ENCODE data around the gene ZBTB14.

ZBTB14 gene, protein sequence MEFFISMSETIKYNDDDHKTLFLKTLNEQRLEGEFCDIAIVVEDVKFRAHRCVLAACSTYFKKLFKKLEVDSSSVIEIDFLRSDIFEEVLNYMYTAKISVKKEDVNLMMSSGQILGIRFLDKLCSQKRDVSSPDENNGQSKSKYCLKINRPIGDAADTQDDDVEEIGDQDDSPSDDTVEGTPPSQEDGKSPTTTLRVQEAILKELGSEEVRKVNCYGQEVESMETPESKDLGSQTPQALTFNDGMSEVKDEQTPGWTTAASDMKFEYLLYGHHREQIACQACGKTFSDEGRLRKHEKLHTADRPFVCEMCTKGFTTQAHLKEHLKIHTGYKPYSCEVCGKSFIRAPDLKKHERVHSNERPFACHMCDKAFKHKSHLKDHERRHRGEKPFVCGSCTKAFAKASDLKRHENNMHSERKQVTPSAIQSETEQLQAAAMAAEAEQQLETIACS

DNA sequence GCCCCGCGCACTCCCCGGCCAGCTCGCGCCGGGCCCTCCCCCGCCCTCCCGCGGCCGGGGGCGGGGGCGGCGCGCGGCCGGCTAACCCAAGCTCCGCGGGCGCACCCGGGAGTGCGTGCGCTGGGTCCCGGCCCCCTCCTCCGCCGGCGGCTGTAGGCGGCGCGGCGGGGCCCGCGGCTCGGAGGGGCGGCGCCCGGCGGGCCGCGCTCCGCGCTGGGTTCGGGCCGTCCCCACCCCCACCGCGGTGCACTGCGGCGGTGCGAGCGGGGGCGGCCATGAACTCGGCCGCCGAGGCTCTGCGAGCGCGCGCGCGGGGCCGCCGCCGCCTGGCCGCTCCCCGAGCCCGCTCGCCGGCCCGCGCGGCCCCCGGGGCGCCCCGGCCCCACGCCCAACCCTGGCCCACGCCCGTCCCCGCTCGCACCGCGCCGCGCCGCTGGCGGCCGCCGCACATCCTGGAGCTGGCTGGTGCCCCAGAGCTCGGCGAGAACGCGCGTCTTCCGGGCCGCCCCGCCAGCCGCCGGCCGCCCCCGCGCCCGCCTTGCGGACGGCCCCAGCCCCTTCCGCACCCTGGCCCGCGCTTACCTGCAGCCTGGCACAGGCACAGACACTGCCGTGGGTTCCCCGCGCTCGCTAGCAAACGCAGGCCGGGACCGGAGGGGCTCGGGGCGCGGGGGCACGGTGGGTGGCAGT lies at the start of gene ZBTB14:
Gene ZBTB14 (minus strand): TSS at position 496 of the 690 bp plus-strand sequence. CDS start 2,480 bp downstream, outside the sequence.
- DNase-seq (ENCODE audit: low spot score), result peak; percentile 67

DNA sequence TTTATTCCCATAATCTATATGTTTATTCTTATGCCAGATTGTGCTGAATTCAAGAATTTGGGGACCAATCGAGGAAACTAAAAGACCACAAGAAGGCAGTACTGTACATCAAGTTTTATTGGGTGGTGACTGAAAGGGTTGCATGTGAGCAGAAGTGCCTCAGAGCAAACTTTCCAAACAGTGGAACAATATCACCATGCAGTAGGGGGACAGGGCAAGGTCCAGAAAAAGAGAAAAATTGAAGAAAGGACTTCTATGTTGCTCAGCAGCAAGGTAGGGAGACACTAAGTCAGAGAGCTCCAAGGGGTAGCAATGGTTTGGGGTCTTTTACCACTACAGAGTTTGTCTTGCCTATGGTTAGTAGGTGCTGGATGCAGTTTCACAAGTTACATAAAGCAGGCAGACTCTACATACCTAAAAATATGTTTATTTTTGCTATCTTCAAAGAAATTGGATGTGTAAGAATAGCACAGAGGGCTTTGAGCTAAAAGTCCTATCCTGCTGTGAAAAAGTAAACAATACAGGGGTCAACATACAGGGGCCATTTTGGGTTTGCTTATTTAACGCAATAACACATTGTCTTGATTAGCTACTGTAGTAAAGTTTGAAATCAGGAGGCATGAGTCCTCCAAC lies 43.8 kb upstream of the ZBTB14 start:
- DNase-seq (ENCODE audit: low spot score), result no peak

DNA sequence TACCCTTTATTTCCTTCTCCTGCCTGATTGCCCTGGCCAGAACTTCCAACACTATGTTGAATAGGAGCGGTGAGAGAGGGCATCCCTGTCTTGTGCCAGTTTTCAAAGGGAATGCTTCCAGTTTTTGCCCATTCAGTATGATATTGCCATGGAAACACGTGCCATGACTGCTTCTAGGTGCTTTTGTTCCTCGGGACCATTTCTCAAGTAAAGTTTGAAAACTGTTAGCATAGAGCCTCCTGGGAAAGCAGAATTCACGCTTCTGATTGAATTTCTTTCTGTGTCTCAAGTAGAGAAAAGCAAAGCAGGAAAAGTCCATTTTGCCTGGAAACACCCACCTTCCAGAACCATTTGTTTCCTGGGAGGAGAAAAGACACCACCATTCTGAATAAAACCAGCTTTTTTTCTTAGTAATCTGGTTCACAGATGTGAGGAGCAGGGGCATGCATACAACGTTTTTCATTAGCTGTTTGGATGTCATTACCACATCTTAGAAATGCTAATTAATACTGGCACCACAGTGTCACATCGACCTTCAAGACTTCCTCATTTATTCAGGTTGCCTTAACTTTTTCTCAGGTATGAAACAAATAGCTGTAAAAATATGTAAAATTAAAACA lies 39.0 kb upstream of the ZBTB14 start:
- no peak for DNase-seq (ENCODE audit: low spot score)

DNA sequence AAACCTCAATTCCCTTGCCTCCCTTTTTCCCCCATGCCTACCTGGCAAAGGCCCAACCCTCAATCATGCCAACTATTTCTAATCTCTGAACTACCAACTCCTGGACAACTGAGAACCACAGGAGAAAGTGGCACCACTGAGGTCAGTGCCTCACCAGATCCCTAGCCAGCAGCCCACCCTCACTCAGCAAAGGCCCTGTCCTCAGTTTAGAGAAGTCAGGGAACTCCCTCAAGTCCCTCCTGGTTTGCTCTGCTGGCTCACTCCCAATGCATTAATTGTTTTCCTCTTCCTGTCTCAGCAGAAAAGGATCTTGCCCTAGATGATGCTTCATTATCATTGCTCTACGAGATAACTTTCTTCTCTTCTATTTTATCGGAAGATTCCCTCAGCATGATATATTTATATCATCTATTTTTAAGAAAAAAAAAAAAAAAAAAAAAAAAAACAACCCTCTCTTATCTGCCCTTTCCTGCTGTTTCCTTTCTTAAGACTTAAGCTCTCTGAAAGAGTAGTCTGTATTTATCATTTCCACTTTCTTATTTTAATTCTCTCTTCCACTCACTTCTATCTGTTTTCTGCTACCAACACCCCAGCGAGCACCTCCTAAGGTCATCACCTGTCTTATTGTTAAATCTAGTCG lies 22.7 kb upstream of the ZBTB14 start:
- no peak for DNase-seq (ENCODE audit: low spot score)

DNA sequence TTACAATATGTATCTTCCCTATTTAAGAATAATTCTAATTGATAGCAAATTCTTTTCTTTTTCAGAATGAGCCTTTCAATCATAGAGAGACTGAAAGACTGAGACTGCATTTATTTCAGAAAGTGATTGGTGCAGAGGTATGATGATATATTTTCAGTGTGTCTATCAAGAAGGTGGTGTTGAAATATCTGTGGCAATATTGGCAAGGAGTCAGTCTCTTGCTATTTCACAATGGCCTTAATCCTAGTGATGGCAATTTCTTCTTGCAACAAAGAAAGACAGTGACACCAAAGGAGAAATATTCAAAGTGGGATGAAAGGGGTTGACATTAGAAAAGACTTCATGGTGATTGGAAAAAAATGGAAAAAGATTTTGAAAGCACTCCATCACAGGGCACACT lies 21.7 kb upstream of the ZBTB14 start:
- no peak for DNase-seq (ENCODE audit: low spot score)

DNA sequence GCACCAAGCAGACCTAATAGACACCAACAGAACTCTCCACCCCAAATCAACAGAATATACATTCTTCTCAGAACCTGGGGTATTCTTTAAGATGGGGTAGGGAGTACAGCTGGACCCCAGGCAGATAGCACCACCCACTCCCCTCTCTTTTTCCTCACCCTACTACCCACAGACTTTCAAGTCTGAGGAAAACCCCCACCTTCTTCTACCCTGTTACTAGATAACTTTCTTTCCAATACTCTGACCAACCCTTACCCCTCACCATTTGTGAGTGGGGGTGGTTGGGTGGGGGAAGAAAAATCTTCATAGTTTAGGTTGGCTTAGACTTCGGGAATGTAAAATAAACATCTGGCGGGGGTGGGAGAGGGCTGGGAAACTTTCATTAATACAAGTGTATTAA lies 20.3 kb upstream of the ZBTB14 start:
- no peak for DNase-seq (ENCODE audit: low spot score)

DNA sequence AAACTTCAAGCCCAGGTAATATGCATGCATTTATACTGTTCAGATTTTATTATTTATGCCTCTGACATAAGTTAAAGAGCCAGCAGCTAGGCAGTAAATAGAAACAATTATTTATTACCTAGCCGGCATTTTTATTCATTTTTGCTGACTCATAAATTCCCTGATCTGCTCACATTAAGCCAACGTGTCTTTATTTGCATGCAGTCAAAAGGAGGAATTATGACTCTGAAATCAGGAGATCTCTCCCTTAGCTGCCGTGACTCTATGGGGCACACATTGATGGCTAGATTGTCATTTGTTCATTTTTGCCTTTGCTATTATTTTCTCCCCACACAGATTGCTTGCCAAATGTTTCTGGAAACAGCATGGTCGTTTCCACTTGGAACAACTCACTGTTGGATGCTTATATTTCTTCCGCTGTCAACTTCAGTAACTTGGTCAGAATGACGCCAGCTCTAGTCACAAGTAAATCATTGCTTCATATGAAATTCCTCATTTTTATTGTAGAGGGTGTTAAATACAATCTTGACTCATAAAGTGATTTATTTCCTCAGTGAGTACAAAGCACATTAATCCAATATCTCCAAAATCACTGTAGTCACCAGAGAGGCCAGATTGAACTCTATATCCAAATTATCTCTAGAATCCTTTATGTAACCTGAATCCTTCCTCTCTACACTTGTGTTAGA lies 15.9 kb upstream of the ZBTB14 start:
- DNase-seq (ENCODE audit: low spot score), result no peak

DNA sequence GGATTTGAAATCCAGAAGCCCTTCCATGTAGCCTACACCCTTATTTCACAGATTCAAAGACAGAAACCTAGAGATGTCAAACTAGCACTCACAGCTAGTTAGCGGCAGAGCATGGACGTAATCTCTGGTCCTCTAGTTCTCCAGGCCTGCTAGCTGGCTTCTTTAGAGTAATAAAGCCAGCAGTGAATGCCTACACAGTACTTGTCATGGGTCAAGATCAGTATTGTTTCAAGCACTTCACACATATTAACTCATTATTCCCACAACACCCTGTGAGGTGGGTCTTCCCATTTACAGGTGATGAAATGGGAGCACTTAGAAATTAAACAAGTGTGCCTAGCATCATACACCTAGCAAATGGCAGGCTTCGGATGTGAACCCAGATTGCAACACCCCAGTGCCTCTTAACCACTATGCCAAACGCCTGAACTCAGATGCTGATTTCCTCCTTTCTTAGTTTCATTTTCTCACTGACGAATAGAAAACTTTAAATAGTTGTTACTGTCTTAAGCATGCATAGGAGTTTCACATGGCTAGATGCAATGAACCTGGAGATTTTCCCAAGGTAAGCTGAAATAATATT lies 14.5 kb upstream of the ZBTB14 start:
- peak; percentile 59 for DNase-seq (ENCODE audit: low spot score)

DNA sequence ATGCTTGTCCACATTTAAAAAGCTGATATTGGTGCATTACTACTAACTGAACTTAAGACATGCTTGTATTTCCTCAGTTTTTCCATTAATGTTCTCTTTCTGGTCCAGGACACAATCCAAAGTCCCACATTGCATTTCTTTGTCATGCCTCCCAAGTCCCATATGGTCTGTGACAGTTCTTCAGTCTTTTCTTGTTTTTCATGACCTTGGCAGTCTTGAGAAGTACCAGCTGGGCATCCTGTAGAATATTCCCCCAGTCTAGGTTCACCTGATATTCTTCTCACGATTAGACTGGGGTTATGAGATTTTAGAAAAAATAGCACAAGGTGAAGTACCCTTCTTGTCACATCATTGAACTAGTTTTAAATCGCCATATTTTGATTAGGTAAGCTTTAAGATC lies 10.3 kb upstream of the ZBTB14 start:
- no peak for DNase-seq (ENCODE audit: low spot score)

DNA sequence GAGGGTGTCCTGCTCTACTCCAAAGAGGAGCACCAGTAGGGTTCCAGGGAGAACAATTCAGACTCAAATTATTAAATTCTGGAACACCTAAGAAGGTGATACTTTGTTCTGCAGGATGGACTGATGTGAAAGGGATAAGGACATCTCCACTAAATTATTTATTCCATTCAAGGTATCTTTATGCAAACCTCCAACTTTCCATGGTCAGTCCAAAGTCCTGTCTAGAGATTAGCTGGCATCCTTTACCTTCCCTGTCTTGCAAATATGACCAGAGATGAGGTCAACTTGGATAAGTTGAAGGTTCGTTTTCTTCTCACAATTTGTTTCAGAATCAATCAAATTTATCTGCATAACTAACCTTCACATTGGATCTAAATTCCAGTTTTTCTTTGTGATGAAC lies 8.7 kb upstream of the ZBTB14 start:
- no peak for DNase-seq (ENCODE audit: low spot score)

DNA sequence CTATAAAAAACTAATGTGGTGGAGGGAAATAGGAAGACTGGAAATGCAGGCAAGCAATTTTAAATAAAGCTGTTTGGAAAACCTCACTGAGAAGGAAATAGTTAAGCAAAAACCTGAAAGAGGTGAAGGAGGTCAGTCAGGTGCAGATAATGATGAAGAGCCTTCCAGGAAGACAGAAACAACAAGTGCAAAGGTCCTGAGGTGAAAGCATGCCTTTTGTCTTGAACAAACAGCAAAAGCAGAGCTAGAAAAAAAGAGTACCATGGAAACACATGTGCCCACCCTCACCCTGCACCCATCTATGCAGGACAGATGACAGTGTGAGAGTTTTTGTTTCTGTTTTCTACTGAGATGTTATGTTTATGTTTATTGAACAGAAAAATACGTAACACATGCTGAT lies 8.1 kb upstream of the ZBTB14 start:
- no peak for DNase-seq (ENCODE audit: low spot score)

DNA sequence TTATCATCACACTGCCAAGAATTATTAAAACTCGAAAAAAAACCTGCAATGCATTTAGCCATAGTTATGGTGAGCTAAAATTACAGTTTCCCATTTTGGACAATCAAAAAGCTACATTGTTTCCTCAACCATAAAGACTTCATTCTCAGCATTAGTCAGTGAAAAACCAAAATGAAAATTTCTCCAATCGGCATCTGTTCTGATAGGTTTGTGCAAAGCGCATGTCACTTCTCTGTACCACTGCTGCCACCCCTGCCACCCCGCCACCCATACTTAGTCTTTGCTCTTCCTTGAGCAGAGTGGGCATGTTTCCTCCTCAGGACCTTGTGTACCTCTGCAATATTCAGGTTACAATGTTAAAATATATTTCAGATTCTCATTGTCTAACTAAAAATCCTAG lies 7.1 kb upstream of the ZBTB14 start:
- DNase-seq (ENCODE audit: low spot score), result no peak

DNA sequence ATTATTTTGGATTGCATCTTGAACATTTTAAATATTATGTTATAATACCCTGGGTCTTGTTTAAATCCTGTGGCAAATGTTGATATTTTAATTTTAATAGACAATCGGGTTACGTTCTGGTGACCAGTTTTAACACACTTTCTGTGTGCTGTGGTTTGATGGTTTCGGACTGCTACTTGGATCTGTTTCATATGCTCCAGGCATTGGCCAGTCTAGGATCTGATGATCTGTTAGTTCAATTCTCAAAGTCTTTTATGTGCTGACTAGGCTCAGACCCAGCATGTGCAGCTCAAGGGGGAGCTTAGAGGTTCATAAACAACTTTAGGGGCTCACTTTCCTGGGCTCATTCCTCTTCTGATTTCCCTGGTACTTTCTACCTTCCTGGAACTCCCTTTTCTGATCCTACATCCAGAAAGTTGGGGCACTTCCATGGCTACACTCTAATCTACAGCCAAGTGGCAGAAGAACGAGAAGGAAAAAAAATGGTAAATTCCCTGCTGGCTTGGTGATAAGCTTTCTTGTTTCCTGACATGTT lies 5.0 kb upstream of the ZBTB14 start:
- no peak for DNase-seq (ENCODE audit: low spot score)

DNA sequence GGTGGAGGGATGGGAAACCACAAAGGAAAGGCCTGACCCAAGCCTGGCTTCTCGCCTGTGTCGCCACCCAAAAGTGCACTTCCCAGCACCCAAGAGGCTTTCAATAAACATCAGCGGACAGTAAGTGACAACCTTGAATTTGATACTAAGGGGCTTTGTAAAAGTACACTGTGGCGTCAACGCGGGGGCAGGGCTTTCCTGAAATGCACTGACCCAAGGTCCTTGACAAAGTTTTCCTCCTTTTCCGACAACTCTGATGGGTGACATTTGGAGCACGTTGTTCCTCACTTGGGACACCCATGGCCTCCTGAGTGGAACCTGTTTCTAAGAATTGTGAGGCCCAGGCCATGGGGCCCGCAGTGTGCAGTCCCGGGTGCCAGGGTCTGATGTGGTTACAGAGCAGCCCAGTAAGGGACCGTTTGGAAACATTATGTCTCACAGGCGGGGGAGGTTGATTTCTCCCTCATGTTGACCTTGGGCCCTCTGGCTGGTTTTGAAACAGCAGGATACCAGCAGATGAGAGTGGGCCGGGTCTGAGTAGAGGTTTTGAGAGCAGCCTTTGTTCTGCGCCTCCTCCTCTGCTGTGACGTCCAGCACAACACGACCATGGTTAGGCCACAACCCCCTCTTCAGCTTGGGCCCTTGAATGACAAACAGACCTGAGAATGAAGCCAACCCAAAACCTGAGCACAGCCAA lies 2.8 kb upstream of the ZBTB14 start:
- DNase-seq (ENCODE audit: low spot score), result no peak

DNA sequence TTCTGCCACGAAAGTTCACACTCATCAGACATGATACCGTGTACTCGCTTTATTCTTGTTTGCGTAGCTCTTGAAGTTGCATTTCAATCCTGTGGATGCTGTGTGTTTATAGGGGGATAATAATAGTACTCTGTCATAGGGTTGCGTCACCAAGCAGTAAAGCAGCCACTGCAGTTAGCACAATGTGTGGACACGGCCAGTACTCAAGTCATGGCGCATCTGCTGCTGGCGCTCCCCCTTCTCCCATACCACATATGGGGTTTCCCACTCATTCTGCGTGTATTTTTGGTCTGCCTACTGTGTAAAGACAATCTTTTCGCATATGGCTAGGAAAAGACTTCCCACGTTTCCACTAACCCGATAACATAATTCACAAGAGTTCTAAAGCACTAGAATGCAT lies 2.1 kb upstream of the ZBTB14 start:
- DNase-seq (ENCODE audit: low spot score), result no peak

DNA sequence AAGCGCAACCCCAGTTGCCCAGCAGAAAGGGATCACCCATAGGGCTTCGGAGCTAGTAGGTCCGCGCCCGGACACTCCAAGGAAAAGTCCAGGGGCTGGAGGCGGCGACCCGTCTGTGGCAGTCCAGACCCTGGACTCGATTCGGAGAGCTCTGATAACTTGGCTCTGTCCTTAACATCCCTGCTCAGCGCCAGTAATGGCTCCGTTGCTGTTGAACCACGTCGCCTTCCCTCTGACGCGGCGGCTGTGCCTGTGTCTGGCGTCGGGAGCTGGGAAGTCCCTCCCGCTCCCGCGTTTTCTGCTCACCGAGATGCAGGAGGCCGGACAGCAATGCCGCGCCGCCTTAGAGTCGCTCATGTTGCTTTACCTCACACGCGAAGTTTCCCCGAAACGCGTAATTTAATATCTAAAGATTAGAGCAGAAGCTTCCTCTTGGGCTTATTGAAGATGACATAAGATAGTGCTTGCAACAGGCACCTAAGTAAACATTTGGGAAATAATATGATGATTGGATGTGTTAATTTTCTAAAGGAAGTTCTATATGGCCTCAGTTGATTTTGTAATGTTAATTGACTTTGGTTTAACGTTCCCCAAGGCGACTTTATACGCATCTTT lies 1.3 kb upstream of the ZBTB14 start:
- no peak for DNase-seq (ENCODE audit: low spot score)

DNA sequence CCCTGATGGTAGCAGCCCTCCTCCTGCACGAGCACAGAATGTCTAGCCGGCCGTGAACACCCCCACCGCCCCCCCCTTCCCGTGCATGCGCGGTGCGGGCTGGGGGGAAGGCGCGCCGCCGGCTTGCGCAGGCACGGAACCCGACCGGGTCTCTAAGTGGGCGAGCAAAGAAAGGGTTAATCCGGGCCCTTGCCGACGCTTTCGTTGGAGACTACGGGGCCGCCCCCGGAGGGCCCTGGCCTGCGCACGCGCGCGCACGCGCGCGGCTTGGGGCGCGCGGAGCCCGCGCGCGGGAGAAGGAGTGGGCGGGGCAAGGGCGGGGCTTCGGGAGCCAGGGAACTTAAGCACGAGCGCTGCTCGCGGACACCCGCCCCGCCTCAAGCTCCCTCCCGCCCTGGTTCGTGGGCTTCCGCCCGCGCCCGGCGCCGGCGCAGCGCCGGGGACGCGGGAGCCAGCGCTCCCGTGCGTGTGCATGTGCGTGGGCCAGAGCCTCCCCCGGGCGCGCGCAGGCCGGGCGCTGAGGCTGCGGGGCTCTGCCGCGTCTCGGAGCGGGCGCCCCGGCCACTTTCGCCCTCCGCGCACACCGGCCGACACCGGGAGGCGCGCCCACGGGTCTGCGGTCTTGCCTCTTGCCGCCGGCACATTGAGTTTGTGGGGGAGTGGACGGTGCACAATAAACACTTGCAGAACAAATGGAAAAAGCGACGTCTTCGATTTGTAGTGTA lies 617 bp upstream of the ZBTB14 start:
- DNase-seq (ENCODE audit: low spot score), result peak; percentile 95

DNA sequence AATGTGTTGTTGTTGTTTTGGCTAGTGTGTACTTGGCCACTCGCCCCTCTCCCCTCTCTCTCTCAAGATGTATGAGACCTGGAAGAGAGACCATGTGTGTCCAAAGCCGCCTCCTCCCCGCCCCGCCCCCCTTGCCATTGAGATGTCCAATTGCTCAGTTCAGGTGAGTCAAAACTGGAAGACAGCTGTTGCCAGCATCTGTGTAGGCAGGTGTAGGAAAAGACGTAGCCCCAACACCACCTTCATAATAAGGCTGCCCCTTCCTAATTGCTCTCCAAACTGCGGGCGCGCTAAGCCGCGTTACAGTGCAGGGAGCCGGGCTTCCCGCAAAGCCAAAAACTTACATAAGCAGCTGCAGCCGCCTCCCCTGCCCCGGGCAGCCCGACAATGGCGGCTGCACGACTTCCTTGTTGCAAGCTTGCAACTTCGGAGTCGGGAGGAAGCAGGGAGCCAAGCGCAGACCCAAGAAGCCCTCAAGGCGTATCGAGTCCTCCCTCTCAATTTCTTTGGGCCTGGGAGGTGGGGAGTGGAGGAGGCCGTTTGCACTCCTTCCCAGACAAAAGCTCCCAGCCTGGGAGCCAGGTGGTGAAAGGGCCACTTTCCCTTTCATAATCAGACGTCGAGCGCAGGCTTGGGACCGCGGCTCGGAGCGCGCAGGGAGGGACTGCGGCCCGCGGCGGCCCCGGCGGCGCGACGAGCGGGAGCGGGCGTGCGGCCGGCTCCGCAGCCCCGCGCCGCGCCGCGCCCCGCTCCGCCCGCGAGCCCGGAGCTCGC lies 882 bp downstream of the ZBTB14 start:
- DNase-seq (ENCODE audit: low spot score), result peak; percentile 78
